ENCODE data around the gene ECE1.

DNA sequence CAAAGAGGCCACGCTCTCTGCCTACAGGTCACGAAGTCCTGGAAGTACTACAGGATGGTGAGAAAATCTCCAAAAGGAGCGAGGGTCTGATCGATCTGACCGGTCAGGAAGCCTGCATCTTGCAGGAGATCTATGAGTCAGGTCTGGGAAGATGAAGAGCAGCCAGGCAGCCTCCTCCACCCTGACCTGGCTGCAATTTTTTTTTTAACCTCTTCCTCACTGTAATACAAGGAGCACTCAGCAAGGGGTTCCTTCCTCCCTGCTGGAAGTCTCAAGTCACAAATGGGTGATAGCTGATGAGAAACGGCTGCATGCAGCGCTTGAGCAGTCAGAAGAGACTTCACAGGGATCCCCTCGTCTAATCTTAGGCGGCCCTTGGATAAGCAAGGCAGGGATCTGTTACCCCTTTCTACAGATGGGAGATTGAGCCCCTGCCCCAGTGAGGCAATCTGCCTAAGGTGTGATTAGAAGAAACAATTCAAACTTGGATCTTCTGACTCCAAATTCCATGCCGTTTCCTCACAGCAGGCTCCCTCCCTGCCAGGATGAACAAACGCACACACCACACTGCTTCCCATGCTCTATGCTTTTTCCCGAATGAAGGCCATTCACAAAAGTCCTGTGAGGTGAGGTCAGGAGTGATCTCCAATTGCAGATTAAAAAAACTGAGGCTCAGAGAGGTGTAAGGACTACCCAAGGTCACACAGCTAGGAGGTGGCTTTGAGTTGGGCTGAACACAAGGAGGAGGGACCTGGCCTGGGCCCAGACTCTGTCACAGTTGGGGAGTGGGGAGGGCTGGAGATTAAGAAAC is 48.3 kb downstream of the ECE1 start:
- TF ChIP-seq, protein P1, sequence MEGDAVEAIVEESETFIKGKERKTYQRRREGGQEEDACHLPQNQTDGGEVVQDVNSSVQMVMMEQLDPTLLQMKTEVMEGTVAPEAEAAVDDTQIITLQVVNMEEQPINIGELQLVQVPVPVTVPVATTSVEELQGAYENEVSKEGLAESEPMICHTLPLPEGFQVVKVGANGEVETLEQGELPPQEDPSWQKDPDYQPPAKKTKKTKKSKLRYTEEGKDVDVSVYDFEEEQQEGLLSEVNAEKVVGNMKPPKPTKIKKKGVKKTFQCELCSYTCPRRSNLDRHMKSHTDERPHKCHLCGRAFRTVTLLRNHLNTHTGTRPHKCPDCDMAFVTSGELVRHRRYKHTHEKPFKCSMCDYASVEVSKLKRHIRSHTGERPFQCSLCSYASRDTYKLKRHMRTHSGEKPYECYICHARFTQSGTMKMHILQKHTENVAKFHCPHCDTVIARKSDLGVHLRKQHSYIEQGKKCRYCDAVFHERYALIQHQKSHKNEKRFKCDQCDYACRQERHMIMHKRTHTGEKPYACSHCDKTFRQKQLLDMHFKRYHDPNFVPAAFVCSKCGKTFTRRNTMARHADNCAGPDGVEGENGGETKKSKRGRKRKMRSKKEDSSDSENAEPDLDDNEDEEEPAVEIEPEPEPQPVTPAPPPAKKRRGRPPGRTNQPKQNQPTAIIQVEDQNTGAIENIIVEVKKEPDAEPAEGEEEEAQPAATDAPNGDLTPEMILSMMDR (IDR thresholded peaks at IDR 0.05; ENCODE audit: borderline replicate concordance, extremely low read depth, low read length, poor library complexity, severe bottlenecking): no peak
- TF ChIP-seq EZH2 (IDR thresholded peaks at IDR 0.05; ENCODE audit: borderline replicate concordance, low read depth, low read length, severe bottlenecking): no peak

All from DND-41 (cell line).